SJCRH30 (cell line): Measurements from ENCODE around the gene WDR73. TPM values are rescaled to one million over a fixed set of nuclear protein-coding genes. Genes with fewer than 3 reads are reported as not detected.
"Not testable (repeated sequence)": the region's sequence is repeated elsewhere in the genome, so short reads cannot be mapped to it uniquely, and the experiment has no call there.

Experiments
- DNase-seq, 2 experiments: peaks; one replicate each; pipeline ENCODE4 v3.0.0-alpha.2; 2015 to 2020
- H3K27ac ChIP-seq: fragments of 250-450 bp; sonication (Bioruptor Pico); 2 replicates; pipeline ENCODE4 v1.5.1; 2020; ENCODE audit warnings: mild to moderate bottlenecking, moderate library complexity
- H3K27me3 ChIP-seq: fragments of 250-450 bp; sonication (Bioruptor Pico); 2 replicates; pipeline ENCODE4 v1.5.1; 2020; ENCODE audit warnings: mild to moderate bottlenecking, moderate library complexity
- H3K36me3 ChIP-seq: fragments of 250-450 bp; sonication (Bioruptor Pico); 2 replicates; pipeline ENCODE4 v1.5.1; 2020; ENCODE audit warnings: mild to moderate bottlenecking, moderate library complexity
- H3K4me1 ChIP-seq: fragments of 250-450 bp; sonication (Bioruptor Pico); 2 replicates; pipeline ENCODE4 v1.5.1; 2020; ENCODE audit warnings: mild to moderate bottlenecking, moderate library complexity
- H3K4me3 ChIP-seq: fragments of 250-450 bp; sonication (Bioruptor Pico); 2 replicates; pipeline ENCODE4 v1.5.1; 2020; ENCODE audit warnings: mild to moderate bottlenecking, moderate library complexity
- H3K9me3 ChIP-seq: fragments of 250-450 bp; sonication (Bioruptor Pico); replicated peaks from 2 replicates; pipeline ENCODE4 v1.5.1; 2020; ENCODE audit warnings: mild to moderate bottlenecking, moderate library complexity
- total RNA-seq: library from RNA; depleted of rRNA; stranded (reverse); fragments of >200 nt; shearing (Covaris generic); gene quantifications from 2 replicates; pipeline ENCODE4 v1.2.3, GENCODE V29; 2014; rRNA removed

The WDR73 gene
- total RNA-seq: 22.0 and 26.3 TPM in 2 replicates

- Histone ChIP-seq H3K36me3 (peaks cover 7% of the 10 kb centered on the region), H3K27ac (peak within 1 kb of the TSS; percentile 36), H3K27me3 (no peaks in the 10 kb centered on the region), H3K9me3 (no peaks in the 10 kb centered on the region), H3K4me3 (peak within 1 kb of the TSS; percentile 71), H3K4me1 (peaks cover 5% of the 10 kb centered on the region)
- DNase-seq: peak; percentile 95 to 96
Measured at GRCh38 chr15:84653910-84654688, at the start of gene WDR73. TSS of gene WDR73 (minus strand) at chr15:84654283. CDS start at chr15:84654274, 9 bp downstream.

- no peak overlapping the region for H3K4me3 ChIP-seq
- no peaks in the 10 kb centered on the region for H3K4me1 ChIP-seq
- H3K27ac ChIP-seq: no peak overlapping the region
- H3K27me3 ChIP-seq: no peaks in the 10 kb centered on the region
- DNase-seq: no peak
- H3K9me3 ChIP-seq: no peaks in the 10 kb centered on the region
- peaks cover 24% of the 10 kb centered on the region for H3K36me3 ChIP-seq
Measured at GRCh38 chr15:84703808-84704207, 49.7 kb upstream of the WDR73 start.

- H3K4me3 ChIP-seq: no peak overlapping the region
- H3K4me1 ChIP-seq: no peaks in the 10 kb centered on the region
- no peaks in the 10 kb centered on the region; the same call in 1 of the 2 replicates for H3K27me3 ChIP-seq
- peaks cover 24% of the 10 kb centered on the region for H3K36me3 ChIP-seq
- H3K27ac ChIP-seq: no peak overlapping the region
- no peak for DNase-seq
- H3K9me3 ChIP-seq: no peaks in the 10 kb centered on the region
Measured at GRCh38 chr15:84702961-84703482, 48.9 kb upstream of the WDR73 start.

GRCh38 chr15:84699538-84700191 lies 45.6 kb upstream of the WDR73 start:
- Histone ChIP-seq H3K36me3 (peaks cover 16% of the 10 kb centered on the region; the same call in 1 of the 2 replicates), H3K4me3 (no peak overlapping the region), H3K9me3 (no peaks in the 10 kb centered on the region), H3K27ac (no peak overlapping the region), H3K27me3 (no peaks in the 10 kb centered on the region; the same call in 1 of the 2 replicates), H3K4me1 (no peaks in the 10 kb centered on the region)
- no peak for DNase-seq

GRCh38 chr15:84697236-84697990 lies 43.3 kb upstream of the WDR73 start:
- no peaks in the 10 kb centered on the region; the same call in 1 of the 2 replicates for H3K27me3 ChIP-seq

GRCh38 chr15:84696757-84697156 lies 42.7 kb upstream of the WDR73 start:
- Histone ChIP-seq H3K27me3 (no peaks in the 10 kb centered on the region; the same call in 1 of the 2 replicates), H3K9me3 (no peaks in the 10 kb centered on the region), H3K36me3 (peaks cover 11% of the 10 kb centered on the region; the same call in 1 of the 2 replicates), H3K4me1 (no peaks in the 10 kb centered on the region), H3K4me3 (no peak overlapping the region), H3K27ac (no peak overlapping the region)
- DNase-seq: no peak

More at GRCh38 chr15:84697236-84697990, 43.3 kb upstream of the WDR73 start:
- Histone ChIP-seq H3K4me1 (no peaks in the 10 kb centered on the region), H3K36me3 (peaks cover 8% of the 10 kb centered on the region), H3K27ac (no peak overlapping the region), H3K9me3 (no peaks in the 10 kb centered on the region), H3K4me3 (no peak overlapping the region)
- DNase-seq: no peak

GRCh38 chr15:84690342-84690741 lies 36.3 kb upstream of the WDR73 start:
- no peak overlapping the region for H3K27ac ChIP-seq
- H3K4me1 ChIP-seq: no peaks in the 10 kb centered on the region
- no peaks in the 10 kb centered on the region for H3K9me3 ChIP-seq
- no peak overlapping the region for H3K4me3 ChIP-seq
- H3K27me3 ChIP-seq: no peaks in the 10 kb centered on the region
- H3K36me3 ChIP-seq: peaks cover 52% of the 10 kb centered on the region
- no peak for DNase-seq

GRCh38 chr15:84689858-84690257 lies 35.8 kb upstream of the WDR73 start:
- Histone ChIP-seq H3K4me1 (no peaks in the 10 kb centered on the region), H3K27ac (no peak overlapping the region), H3K27me3 (no peaks in the 10 kb centered on the region), H3K36me3 (peaks cover 54% of the 10 kb centered on the region), H3K9me3 (no peaks in the 10 kb centered on the region), H3K4me3 (no peak overlapping the region)
- no peak for DNase-seq

- not testable (repeated sequence) for H3K4me3 ChIP-seq, H3K4me1 ChIP-seq, DNase-seq, H3K27me3 ChIP-seq, H3K9me3 ChIP-seq, H3K27ac ChIP-seq
- H3K36me3 ChIP-seq: peaks cover 61% of the 10 kb centered on the region
Measured at GRCh38 chr15:84686446-84686845, 32.4 kb upstream of the WDR73 start.

GRCh38 chr15:84685304-84685703 lies 31.2 kb upstream of the WDR73 start:
- Histone ChIP-seq H3K27ac (no peak overlapping the region), H3K36me3 (peaks cover 62% of the 10 kb centered on the region), H3K9me3 (no peaks in the 10 kb centered on the region), H3K4me3 (no peak overlapping the region), H3K4me1 (no peaks in the 10 kb centered on the region), H3K27me3 (no peaks in the 10 kb centered on the region)
- peak; percentile 47 to 55 for DNase-seq

- no peak overlapping the region for H3K27ac ChIP-seq
- peaks cover 63% of the 10 kb centered on the region for H3K36me3 ChIP-seq
- no peaks in the 10 kb centered on the region for H3K4me1 ChIP-seq
- H3K9me3 ChIP-seq: no peaks in the 10 kb centered on the region
- H3K4me3 ChIP-seq: no peak overlapping the region
- H3K27me3 ChIP-seq: no peaks in the 10 kb centered on the region
- DNase-seq: no peak
Measured at GRCh38 chr15:84684092-84684491, 30.0 kb upstream of the WDR73 start.

- H3K36me3 ChIP-seq: peaks cover 54% of the 10 kb centered on the region
- H3K4me3 ChIP-seq: no peak overlapping the region
- no peak overlapping the region for H3K27ac ChIP-seq
- no peaks in the 10 kb centered on the region for H3K4me1 ChIP-seq
- no peaks in the 10 kb centered on the region for H3K9me3 ChIP-seq
- no peak for DNase-seq
- H3K27me3 ChIP-seq: no peaks in the 10 kb centered on the region
Measured at GRCh38 chr15:84681831-84682230, 27.7 kb upstream of the WDR73 start.

GRCh38 chr15:84671211-84671610 lies 17.1 kb upstream of the WDR73 start:
- no peaks in the 10 kb centered on the region for H3K9me3 ChIP-seq

GRCh38 chr15:84669726-84670125 lies 15.6 kb upstream of the WDR73 start:
- DNase-seq: no peak
- H3K36me3 ChIP-seq: peaks cover 66% of the 10 kb centered on the region
- H3K27me3 ChIP-seq: no peaks in the 10 kb centered on the region
- no peaks in the 10 kb centered on the region for H3K4me1 ChIP-seq
- H3K27ac ChIP-seq: no peak overlapping the region
- no peaks in the 10 kb centered on the region for H3K9me3 ChIP-seq
- H3K4me3 ChIP-seq: no peak overlapping the region

More at GRCh38 chr15:84671211-84671610, 17.1 kb upstream of the WDR73 start:
- Histone ChIP-seq H3K27ac (no peak overlapping the region), H3K36me3 (peaks cover 66% of the 10 kb centered on the region), H3K4me1 (no peaks in the 10 kb centered on the region), H3K4me3 (no peak overlapping the region), H3K27me3 (no peaks in the 10 kb centered on the region)
- DNase-seq: no peak
